ENCODE data around the gene OR6M1. TPM values are rescaled to one million over a fixed set of nuclear protein-coding genes. Genes with fewer than 3 reads are reported as not detected.
A peak's percentile ranks its signal among the peaks of the same experiment; 100 is the strongest.

OR6M1 gene
- total and polyA plus RNA-seq, 9 of the 15 experiments (the other 6 are each of a cell fraction or from before 2014, with no cell fraction given): not detected

DNA sequence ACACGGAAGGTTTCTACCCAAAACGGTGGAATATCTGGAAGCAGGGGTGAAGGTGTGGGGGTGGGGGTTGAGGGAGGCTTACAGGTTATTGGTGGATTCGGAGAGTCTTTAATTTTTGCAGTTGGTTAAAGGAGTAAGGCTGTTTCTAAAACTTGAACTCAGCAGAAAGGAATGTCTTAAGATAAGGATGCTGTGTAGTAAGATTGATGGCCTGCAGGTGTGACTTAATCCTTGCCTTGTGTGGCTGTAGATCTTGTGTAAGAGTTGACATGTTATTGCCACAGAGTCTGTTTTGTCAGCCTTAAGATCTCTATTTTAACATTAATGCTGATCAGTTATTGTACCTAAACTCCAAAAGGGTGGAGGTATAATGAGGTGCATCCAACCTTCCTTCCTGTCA, 16.4 kb upstream of the OR6M1 start:
- H3K9me3 ChIP-seq (replicated peaks; ENCODE audit: control insufficient read depth, insufficient read depth, low read depth, low read length): no peaks in the 10 kb centered on the region
- H4K20me1 ChIP-seq (replicated peaks; ENCODE audit: control insufficient read depth, insufficient read depth, low read length): no peaks in the 10 kb centered on the region
- H3K4me2 ChIP-seq (ENCODE audit: insufficient read depth, low read length): no peak overlapping the region
- H3K9ac ChIP-seq (ENCODE audit: insufficient read depth in 1 of 2, low read depth in 2 of 2, low read length in 2 of 2): no peak overlapping the region
- no peaks in the 10 kb centered on the region for H3K27me3 ChIP-seq (ENCODE audit: control insufficient read depth in 2 of 2, insufficient read depth in 2 of 2, low read length in 2 of 2)
- DNase-seq (ENCODE audit: extremely low read depth in 1 of 4, low spot score in 3 of 4) (no peak), FAIRE-seq (peak; percentile 6), ATAC-seq (no peak)
- no TSS peak for BruUV-seq (replicated peaks)
- H3K27ac ChIP-seq (ENCODE audit: extremely low read depth, low read depth, low read length): no peak overlapping the region
- POLR2A ChIA-PET: no interaction called here
- no peak overlapping the region for H3K4me3 ChIP-seq
- H3K36me3 ChIP-seq (ENCODE audit: control insufficient read depth, insufficient read depth, low read length): no peaks in the 10 kb centered on the region
- intact Hi-C loops (cut with micrococcal nuclease): no loop called here
- TF ChIP-seq TEAD1 (CRISPR knock-in tag; IDR thresholded peaks at IDR 0.05): 0 out of 4 replicates have a peak, but pooled peaks of 1 of the 2 experiments have one; percentile 28
- peak; percentile 36 for TF ChIP-seq MEIS2 (IDR thresholded peaks at IDR 0.05; ENCODE audit: partially characterized antibody)
- no peak for TF ChIP-seq ZNF146 (CRISPR knock-in tag; IDR thresholded peaks at IDR 0.05; ENCODE audit: unreplicated experiment)
- TF ChIP-seq RAD51 (IDR thresholded peaks at IDR 0.05; ENCODE audit: borderline replicate concordance, low read depth): no peak
- no peak for TF ChIP-seq CEBPG (CRISPR knock-in tag; IDR thresholded peaks at IDR 0.05)
- TF ChIP-seq CEBPG (tag; conservative IDR thresholded peaks at IDR 0.05 in 1 of 2, IDR thresholded peaks at IDR 0.05 in 1 of 2): 0 out of 4 replicates have a peak, but pooled peaks of 1 of the 2 experiments have one; percentile 24
- TF ChIP-seq CEBPB (tag; IDR thresholded peaks at IDR 0.05): peak; percentile 40
- no peaks in the 10 kb centered on the region for H3K4me1 ChIP-seq (replicated peaks in 1 of 2; ENCODE audit: control insufficient read depth in 2 of 2, insufficient read depth in 2 of 2, low read length in 2 of 2)
- WGBS (ENCODE audit: insufficient coverage, low coverage, missing lambda C conversion rate): 0% methylated on average over 3 of the region's 3 CpGs
- H3K9me1 ChIP-seq (ENCODE audit: control insufficient read depth, insufficient read depth, low read length): no peaks in the 10 kb centered on the region
- CTCF ChIA-PET (ENCODE audit: low intra/inter-chr PET ratio): no interaction called here
- no peak overlapping the region for H2AFZ ChIP-seq (ENCODE audit: low read depth, low read length)
- in situ Hi-C loops (cut with MboI): no loop called here
- H3K79me2 ChIP-seq (ENCODE audit: control insufficient read depth, insufficient read depth, low read length): no peaks in the 10 kb centered on the region

GRCh38 chr11:123822032-123822431, 15.9 kb upstream of the OR6M1 start:
- Histone ChIP-seq H3K79me2 (ENCODE audit: control insufficient read depth, insufficient read depth, low read length) (no peaks in the 10 kb centered on the region), H3K4me2 (ENCODE audit: insufficient read depth, low read length) (no peak overlapping the region), H3K9me3 (replicated peaks; ENCODE audit: control insufficient read depth, insufficient read depth, low read depth, low read length) (no peaks in the 10 kb centered on the region), H3K9ac (ENCODE audit: insufficient read depth in 1 of 2, low read depth in 2 of 2, low read length in 2 of 2) (no peak overlapping the region), H2AFZ (ENCODE audit: low read depth, low read length) (no peak overlapping the region), H3K4me1 (replicated peaks in 1 of 2; ENCODE audit: control insufficient read depth in 2 of 2, insufficient read depth in 2 of 2, low read length in 2 of 2) (no peaks in the 10 kb centered on the region), H3K27ac (ENCODE audit: extremely low read depth, low read depth, low read length) (no peak overlapping the region), H3K27me3 (ENCODE audit: control insufficient read depth in 2 of 2, insufficient read depth in 2 of 2, low read length in 2 of 2) (no peaks in the 10 kb centered on the region), H3K9me1 (ENCODE audit: control insufficient read depth, insufficient read depth, low read length) (no peaks in the 10 kb centered on the region), H4K20me1 (replicated peaks; ENCODE audit: control insufficient read depth, insufficient read depth, low read length) (no peaks in the 10 kb centered on the region), H3K4me3 (no peak overlapping the region), H3K36me3 (ENCODE audit: control insufficient read depth, insufficient read depth, low read length) (no peaks in the 10 kb centered on the region)
- ATAC-seq (no peak), DNase-seq (ENCODE audit: extremely low read depth in 1 of 4, low spot score in 3 of 4) (no peak), FAIRE-seq (no peak)
- CTCF ChIA-PET (ENCODE audit: low intra/inter-chr PET ratio): no interaction called here
- intact Hi-C loops (cut with micrococcal nuclease): no loop called here
- no TSS peak for BruUV-seq (replicated peaks)
- POLR2A ChIA-PET: interaction anchor here (0.6 kb wide), 1 partner anchor 1951 kb away, joined by 4 read pairs; no protein-coding TSS in a partner anchor
- WGBS (ENCODE audit: insufficient coverage, low coverage, missing lambda C conversion rate): 0% methylated on average over 2 of the region's 2 CpGs
- in situ Hi-C loops (cut with MboI): no loop called here
- no peak for TF ChIP-seq CREBBP (IDR thresholded peaks at IDR 0.05; ENCODE audit: low read depth, low read length)
- TF ChIP-seq, protein P1, sequence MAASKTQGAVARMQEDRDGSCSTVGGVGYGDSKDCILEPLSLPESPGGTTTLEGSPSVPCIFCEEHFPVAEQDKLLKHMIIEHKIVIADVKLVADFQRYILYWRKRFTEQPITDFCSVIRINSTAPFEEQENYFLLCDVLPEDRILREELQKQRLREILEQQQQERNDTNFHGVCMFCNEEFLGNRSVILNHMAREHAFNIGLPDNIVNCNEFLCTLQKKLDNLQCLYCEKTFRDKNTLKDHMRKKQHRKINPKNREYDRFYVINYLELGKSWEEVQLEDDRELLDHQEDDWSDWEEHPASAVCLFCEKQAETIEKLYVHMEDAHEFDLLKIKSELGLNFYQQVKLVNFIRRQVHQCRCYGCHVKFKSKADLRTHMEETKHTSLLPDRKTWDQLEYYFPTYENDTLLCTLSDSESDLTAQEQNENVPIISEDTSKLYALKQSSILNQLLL (CRISPR knock-in tag; IDR thresholded peaks at IDR 0.05; ENCODE audit: borderline replicate concordance): no peak
- TF ChIP-seq TBP (optimal IDR thresholded peaks at IDR 0.05; ENCODE audit: low read depth, low read length): no peak
- TF ChIP-seq C11orf30 (IDR thresholded peaks at IDR 0.05; ENCODE audit: low read depth): no peak
- TF ChIP-seq, protein P2, sequence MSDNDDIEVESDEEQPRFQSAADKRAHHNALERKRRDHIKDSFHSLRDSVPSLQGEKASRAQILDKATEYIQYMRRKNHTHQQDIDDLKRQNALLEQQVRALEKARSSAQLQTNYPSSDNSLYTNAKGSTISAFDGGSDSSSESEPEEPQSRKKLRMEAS (CRISPR knock-in tag; IDR thresholded peaks at IDR 0.05): no peak
- no peak for TF ChIP-seq KAT7 (CRISPR knock-in tag; IDR thresholded peaks at IDR 0.05; ENCODE audit: borderline replicate concordance)
- TF ChIP-seq NFE2 (IDR thresholded peaks at IDR 0.05; ENCODE audit: low read depth): no peak
- TF ChIP-seq ZNF121 (CRISPR knock-in tag; conservative IDR thresholded peaks at IDR 0.05): no peak
- no peak for TF ChIP-seq TEAD4 (IDR thresholded peaks at IDR 0.05; ENCODE audit: low read length)
- TF ChIP-seq TEAD4 (CRISPR knock-in tag; IDR thresholded peaks at IDR 0.05; ENCODE audit: borderline replicate concordance): no peak
- TF ChIP-seq NCOA6 (IDR thresholded peaks at IDR 0.05): no peak

Measured in K562 (cell line).